HG03342 (cell line): Measurements from ENCODE around the gene TXNDC9.
"Not testable (repeated sequence)": the region's sequence is repeated elsewhere in the genome, so short reads cannot be mapped to it uniquely, and the experiment has no call there.

ENCODE experiments used
- ATAC-seq: cut with Tn5 transposase; IDR thresholded peaks from one replicate; pipeline ENCODE4 v1.9.1; 2021; ENCODE audit warnings: mild to moderate bottlenecking, moderate library complexity; ENCODE audit not compliant: unreplicated experiment

The TXNDC9 gene, protein sequence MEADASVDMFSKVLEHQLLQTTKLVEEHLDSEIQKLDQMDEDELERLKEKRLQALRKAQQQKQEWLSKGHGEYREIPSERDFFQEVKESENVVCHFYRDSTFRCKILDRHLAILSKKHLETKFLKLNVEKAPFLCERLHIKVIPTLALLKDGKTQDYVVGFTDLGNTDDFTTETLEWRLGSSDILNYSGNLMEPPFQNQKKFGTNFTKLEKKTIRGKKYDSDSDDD

DNA sequence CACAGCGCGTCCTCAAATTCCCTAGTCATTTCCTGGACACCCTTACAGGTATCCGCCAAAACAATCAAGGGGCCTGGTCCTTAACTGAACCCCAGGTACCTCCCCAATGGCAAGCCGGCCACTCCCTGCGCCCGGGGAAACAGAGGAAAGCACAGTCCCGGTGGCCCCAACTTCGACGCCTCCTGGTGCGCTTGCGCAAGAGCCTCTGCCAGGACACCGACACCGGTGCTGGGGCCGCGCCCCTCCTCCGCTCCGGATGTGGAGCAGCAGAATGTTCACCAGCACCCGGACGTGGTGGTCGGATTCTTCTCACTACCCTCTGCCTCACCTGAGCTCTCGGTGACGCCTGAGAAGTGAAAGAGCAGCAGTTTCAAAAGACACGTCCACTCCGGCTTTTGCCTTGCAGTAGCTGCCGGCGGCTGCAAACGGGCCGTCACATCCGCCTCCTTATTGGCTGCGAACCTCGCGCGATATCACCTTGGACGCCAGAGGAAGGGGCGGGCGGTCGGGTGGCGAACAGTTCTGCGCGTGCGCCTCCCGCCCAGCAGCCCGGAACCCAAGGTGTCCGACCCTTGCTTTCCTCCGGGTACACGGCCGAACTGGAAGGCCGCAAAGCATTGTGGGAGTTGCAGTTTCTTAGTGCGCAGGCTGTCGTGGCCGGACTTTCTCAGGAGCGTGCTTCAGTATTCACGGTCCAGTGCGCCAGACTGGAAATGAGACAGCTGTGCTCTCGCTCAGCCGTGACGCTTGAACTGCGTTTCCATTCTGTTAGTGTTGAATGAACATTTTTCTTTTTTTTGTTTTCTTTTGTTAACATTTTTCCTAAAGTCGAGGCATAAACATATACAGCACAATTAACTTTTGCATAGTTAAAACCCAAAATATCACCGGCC, at the start of gene TXNDC9:
TXNDC9 (minus strand) TSS at position 423 of the 893 bp plus-strand sequence. CDS start 3,123 bp downstream, outside the sequence.
- peak; percentile 63 for ATAC-seq

DNA sequence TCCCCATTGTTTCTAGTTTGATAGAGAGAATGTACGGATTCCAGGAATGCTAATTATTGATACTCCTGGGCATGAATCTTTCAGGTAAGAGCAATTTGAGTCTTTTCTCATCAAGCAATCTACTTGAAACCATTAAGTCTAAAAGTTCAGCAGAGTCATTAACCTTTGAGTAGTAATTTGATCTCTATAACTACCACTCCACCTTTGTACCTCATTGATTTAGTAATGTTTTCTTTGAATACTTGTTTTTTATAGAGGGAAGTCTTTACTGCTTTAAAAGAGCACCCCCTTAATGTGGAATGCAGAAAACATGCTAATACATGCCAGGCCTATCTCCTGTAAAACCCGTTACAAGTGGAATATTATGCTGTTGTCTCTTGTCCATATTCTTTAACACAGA, 46.0 kb upstream of the TXNDC9 start:
- no peak for ATAC-seq

DNA sequence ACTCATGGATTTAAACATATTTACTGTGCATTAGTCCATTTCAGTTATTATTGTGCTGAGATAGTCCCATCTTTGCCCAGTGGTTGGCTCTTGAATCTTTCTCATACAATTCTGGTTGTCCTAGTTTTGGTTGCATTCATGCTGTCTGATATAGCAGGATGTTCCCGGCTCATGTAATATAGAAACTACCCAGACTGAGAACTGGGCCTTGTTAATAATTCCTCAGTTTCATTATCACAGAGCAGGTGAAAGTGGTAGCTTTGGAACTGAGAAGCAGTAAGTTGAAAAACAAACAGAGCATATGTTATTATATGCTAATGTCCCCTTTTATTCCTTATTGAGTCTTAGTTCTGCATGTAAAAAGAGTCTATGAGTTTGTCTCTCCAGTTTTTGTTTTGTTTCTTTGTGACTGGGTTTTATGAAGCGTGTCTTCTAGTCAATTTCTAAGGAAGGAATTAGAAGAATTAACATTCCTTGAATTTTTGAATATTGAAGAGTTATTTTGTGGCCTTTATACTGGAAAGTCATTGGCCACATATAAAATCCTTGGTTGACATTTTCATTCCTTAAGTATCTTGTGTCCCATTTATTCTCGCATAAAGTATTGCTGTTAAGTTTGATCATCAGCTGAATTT, 44.4 kb upstream of the TXNDC9 start:
- no peak for ATAC-seq

DNA sequence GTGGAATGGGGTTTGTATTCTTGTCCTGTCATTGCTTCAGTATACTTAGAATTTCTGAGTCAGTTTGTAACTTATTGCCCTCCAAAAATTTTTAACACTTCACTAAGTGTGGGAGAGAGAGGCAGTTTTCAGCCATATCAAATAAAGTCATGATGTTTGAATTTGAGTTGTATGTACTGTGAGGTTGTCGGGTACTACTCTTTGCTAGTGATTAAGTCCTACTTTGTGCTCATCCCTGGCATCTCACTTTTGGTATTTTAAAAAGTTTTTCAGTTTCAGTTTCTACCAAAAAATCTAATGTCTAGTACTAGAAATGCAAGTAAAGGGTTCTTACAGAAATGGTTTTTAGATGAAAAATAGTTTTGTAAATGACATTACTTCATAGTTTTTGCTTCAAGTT, 41.7 kb upstream of the TXNDC9 start:
- ATAC-seq: no peak

DNA sequence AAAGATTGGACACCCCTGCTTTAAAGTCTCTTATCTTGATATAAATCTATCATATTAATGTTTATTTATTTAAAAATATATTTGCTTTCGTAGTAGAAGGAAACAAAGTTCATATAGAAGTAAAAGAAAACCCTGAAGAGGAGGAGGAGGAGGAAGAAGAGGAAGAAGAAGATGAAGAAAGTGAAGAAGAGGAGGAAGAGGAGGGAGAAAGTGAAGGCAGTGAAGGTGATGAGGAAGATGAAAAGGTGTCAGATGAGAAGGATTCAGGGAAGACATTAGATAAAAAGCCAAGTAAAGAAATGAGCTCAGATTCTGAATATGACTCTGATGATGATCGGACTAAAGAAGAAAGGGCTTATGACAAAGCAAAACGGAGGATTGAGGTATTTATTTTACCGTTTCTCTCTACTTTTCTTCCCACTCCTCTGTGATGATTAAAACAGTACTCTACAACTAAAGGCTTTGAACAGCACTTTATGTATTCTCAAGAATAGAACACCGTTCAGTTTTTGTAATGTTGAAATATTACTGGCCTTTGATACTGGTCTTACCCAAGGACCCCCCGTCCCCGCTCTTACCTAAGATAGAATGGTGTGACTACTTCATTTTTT, 40.2 kb upstream of the TXNDC9 start:
- no peak for ATAC-seq

DNA sequence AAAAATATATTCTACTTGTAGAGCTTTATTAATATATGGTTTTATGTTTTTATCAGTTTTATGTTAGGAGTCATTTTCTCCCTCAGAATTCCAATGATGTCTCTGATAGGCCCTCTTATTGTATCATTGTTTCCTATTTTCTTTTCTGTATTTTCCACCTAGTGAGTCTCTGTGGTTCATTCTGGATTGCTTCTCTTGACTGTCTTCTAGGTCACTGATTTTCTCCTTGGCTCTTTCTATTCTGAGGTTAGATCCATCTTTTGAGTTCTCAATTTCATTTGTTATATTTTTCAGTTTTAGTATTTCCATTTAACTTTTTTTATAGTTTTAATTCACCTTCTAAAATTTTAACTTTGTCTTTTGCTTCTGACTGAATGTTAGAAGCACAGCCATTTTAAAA, 38.6 kb upstream of the TXNDC9 start:
- no peak for ATAC-seq

DNA sequence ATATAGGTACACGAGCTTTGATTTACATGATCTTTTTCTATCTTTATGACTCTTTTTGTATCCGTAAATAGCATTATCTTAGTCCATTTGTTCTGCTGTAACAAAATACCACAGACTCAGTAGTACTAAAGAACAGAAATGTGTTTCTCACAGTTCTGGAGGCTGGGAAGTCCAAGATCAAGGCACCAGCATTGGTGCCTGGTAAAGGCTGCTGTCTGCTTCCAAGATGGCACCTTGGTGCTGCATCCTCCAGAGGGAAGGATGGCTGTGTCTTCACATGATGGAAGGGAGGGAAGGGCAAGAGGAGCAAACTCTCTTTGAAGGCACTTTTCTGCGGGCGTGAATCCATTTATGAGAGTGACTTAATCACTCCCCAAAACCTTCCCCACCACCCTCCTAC, 37.0 kb upstream of the TXNDC9 start:
- no peak for ATAC-seq

DNA sequence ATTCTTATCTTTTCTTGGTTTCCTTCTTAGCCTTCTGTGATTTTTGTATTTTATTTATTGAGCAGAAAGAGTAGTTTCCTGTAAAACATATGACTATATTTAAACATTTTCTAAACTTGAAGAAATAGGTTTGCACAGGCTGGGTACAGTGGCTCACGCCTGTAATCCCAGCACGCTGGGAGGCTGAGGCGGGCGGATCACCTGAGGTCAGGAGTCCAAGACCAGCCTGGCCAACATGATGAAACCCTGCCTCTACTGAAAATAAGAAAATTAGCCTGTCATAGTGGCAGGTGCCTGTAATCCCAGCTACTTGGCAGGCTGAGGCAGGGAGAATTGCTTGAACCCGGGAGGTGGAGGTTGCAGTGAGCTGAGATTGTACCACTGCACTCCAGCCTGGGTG, 32.7 kb upstream of the TXNDC9 start:
- ATAC-seq: not testable (repeated sequence)

DNA sequence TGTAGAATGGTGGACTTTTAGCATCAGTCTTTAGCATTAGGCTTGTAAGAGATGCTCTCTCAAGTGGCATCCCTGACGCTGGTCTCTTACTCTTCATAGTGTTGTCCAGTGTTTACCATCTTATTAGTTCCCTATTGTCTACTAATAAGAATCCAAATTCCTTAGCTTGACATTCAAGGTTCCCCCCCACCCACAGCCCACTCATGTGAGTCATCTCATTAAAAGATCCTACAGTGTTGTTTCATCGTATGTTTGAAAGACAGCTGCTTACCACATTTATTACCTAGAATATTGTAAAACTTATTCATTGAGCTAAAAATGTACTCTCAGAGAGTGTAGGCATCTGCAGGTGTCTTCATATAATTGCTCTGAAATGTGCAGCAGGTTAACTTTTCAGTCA, 29.5 kb upstream of the TXNDC9 start:
- ATAC-seq: no peak

DNA sequence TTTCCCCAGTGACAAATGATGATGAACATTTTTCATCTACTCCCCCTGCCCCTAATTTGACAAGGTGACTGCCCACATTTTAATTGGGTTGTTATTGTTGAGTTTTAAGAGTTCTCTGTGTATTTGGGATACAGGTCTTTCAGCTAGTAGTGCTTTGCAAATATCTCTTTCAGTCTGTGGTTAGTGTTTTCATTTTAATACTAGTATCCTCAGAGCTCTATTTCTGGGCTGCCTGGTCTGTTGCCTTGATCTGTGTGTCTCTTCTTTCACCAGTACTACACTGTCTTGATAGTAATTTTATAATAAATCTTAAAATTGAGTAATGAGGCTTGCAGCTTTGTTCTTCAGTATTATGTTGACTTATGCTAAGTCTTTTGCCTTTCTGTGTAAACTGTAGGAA, 20.7 kb upstream of the TXNDC9 start:
- no peak for ATAC-seq

DNA sequence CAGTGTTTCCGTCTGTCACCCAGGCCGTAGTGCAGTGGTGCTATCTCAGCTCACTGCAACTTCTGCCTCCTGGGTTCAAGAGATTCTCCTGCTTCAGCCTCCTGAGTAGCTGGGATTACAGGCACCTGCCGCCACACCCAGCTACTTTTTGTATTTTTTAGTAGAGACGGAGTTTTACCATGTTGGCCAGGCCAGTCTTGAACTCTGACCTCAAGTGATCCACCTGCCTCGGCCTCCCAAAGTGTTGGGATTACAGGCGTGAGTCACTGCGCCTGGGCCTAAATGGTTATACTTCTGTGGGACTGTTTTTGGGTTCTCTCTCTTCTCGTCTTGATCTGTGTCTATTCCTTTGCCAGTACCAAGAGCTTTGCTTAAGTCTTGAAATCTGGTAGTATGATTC, 18.7 kb upstream of the TXNDC9 start:
- ATAC-seq: not testable (repeated sequence)

DNA sequence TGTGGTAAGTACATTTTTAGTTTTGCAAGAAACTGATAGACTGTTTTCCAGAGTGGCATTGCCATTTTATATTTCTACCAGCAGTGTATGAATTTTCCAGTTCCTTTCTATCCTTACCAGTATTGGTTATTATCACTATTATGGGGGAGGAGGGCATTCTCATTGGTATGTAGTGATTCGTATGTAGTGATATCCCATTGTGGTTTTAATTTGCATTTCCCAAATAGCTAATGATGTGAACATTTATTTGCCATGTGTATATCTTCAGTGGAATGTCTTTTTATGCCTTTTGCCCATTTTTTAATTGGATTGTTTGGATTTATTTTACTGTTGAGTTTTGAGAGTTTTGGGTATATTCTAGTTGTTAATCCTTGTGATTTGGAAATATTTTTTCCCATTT, 17.9 kb upstream of the TXNDC9 start:
- ATAC-seq: no peak

DNA sequence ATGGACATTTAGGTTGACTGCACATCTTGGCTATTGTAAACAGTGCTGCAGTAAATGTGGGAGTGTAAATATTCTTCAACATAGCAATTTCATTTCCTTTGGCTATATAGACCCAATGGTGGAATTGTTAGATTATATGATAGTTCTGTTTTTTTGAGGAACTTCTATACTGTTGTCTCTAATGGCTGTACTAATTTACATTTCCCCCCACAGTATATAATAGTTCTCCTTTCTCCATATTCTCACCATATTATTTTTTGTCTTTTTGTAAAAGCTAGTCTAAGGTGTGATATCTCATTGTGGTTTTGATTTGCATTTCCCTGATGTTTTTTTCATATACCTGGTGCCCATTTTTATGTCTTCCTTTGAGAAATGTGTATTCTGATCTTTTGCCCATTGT, 14.1 kb upstream of the TXNDC9 start:
- no peak for ATAC-seq

DNA sequence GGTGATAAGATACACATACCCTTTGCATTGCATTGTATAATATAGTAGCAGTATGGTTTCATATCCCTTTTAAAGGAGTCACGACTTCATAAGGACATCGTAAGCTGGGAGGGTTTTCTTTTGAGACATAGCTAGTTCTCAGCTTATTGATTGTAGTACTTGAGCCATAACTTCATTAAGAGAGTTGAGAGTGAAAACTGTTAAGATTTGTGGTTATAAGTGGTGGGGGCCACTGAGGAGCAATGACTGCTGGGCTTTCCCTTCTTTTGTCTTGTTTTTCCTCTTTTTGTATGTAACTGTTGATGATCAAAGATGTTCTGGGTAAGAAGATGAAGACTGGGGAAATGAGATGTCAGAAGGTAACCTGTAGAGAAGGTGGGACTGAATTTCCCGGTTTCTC, 12.0 kb upstream of the TXNDC9 start:
- no peak for ATAC-seq

DNA sequence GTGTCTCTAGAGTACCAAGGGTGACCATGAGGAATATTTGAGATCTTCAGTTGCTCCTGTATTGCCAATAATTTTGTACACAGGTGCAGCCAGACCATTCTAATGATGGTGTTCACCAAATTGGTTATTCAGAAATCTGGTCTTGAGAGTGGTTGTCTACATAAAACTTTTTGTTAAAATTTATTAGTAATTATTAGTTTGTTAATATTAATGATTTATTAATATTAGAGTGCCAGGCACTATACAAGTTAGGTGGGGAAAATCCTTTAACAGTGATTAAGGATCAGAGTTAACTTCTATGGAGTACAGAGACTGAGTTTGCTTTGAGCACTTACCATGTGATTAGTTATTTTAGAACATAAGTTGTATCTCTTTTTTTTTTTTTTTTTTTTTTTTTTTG, 10.1 kb upstream of the TXNDC9 start:
- ATAC-seq: no peak

DNA sequence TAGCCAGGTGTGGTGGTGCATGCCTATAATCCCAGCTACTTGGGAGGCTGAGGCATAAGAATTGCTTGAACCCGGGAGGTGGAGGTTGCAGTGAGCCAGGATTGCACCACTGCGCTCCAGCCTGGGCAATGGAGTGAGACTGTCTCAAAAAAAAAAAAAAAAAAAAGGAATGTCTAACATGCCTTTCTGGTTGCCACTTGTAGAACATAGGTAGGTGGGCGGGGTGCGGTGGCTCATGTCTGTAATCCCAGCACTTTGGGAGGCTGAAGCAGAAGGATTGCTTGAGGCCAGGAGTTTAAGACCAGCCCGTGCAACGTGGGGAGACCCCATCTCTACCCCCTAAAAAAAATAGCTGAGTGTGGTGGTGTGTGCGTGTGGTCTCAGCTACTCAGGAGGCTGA, 9.3 kb upstream of the TXNDC9 start:
- ATAC-seq: not testable (repeated sequence)

DNA sequence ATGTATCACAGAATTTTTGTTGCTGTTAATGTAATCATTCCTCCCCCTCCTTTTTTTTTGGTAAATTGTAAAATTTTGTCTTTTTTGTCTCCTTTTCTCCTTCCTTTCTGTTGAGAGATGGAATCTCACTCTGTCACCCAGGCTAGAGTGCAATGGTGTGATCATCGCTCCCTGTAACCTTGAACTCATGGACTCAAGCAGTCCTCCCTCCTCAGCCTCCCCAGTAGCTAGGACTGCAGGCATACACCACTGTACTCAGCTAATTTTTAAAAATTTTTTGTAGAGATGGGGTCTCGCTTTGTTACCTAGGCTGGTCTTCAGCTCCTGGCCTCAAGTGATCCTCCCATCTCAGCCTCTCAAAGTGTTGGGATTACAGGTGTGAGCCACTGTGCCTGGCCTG, 6.4 kb upstream of the TXNDC9 start:
- no peak for ATAC-seq

DNA sequence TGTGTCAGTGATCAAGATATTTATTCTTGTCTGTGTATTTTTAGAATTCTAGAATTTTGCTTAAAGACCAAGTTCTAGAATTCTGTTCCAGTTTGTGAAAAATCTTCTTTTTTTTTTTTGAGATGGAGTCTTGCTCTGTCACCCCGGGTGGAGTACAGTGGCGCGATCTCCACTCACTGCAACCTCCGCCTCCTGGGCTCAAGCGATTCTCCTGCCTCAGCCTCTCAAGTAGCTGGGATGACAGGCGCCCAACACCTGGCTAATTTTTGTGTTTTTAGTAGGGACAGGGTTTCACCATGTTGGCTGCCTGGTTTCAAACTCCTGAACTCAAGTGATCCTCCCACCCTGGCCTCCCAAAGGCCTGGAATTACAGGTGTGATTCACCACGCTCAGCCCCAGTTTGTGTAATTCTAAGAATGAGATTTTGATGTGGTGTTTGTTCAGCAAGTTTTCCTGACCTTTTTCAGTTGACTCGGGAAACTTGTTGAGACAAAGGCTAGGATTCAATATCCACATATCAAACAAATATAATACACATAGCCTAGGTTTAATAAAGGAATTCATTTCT, 4.6 kb upstream of the TXNDC9 start:
- no peak for ATAC-seq

DNA sequence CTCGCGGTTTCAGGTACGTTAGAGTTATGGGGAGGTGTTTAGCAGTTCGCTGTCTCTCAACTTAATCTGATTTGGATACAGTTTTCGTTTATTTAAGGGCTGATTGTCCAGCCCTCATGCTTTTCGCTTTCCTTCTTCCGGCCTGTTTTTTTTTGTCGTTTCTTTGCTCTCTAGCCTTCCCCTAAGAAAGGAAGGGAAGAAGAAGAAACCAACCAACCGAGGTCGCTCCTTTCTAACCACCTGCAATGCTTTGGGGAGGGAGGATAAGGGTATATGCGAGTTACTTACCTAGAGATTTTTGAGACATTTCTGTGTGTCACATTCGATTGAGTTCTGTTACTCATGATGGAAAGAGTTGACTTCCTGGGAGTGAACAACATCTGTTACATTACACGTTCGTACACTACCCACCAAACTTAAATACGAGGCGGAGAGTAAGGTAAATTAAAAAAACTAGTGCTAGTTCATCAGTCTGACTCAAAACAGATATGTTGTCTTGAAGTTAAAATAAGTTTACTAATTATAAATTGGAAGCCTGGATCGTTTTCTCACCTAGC, 2.0 kb upstream of the TXNDC9 start:
- ATAC-seq: no peak

DNA sequence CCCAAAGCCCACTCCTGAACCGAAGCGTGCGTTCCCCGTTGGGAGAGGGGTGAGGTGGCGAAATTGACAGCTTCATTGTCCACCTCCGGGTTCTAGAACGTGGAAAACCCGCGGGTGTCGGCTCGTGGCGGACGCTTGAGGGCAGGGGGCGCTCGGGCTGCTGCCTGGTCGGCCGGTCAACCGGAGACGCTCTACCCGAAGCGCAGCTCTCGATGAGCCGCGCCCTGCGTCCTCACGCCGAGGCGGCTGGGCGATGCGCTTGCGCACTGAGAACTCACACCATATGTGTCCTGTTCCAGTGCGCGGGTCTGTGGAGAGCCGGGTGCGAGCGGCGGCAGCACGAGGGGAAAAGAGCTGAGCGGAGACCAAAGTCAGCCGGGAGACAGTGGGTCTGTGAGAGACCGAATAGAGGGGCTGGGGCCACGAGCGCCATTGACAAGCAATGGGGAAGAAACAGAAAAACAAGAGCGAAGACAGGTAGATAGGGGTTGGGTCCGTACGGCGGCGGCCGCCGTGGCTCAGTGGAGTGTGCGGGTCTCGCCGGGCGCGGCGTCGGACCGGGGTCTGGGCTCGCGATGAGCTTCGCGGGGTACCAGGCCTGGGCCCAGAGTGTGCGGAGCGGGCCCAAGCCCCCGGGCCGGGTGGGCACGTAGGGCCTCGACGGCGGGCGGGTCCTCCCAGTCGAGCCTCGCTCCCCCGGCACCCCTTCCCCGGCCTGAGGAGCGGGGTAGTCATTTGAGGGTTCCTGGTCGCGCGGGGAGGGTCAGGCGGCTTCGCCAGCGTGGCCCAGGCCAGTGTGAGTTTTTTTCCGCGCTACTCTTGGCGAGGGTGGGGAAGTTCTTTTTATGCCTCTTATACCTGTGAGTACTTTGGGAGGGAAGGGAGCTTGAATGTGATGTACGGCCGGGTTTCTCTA, 1.2 kb upstream of the TXNDC9 start, which contains the start of gene EIF5B:
EIF5B (plus strand) TSS at position 277 of the 916 bp plus-strand sequence; CDS start at position 443, 166 bp downstream.
- ATAC-seq: peak; percentile 52
